A673 (cell line): ENCODE results near the gene SMAD6. TPM values are rescaled to one million over a fixed set of nuclear protein-coding genes. Genes with fewer than 3 reads are reported as not detected.

Source experiments
- BruUV-seq: library from RNA; stranded (reverse); fragments of 400-500 nt; replicated peaks from 2 replicates; lab custom pipeline; 2021; lab: Mats Ljungman, UMichigan
- CTCF ChIA-PET: fragments of 300-600 bp; sonication (Branson Sonifier 250); formaldehyde crosslinking; loops from one replicate; lab custom pipeline; 2022; ENCODE audit warnings: antibody characterized with exemption; lab: Charles Lee
- POLR2A ChIA-PET: fragments of 300-600 bp; sonication (Branson Sonifier 250); formaldehyde crosslinking; loops from one replicate; lab custom pipeline; 2022; ENCODE audit warnings: antibody characterized with exemption; ENCODE audit not compliant: low non-redundant PET; lab: Charles Lee
- DNase-seq: peaks from one replicate; pipeline ENCODE4 v3.0.0-alpha.2; 2015; ENCODE audit warnings: low spot score
- H3K27ac ChIP-seq: fragments of 200-600 bp; sonication (generic); 2 replicates; pipeline ENCODE4 v1.5.1; 2016; ENCODE audit warnings: mixed run types, low read depth, mild to moderate bottlenecking, mixed read lengths, antibody characterized with exemption, low read length; ENCODE audit not compliant: poor library complexity, severe bottlenecking
- H3K27me3 ChIP-seq: fragments of 200-600 bp; sonication (generic); replicated peaks from 2 replicates; pipeline ENCODE4 v1.6.1; 2017; ENCODE audit warnings: mixed run types, low read depth, mild to moderate bottlenecking, mixed read lengths, antibody characterized with exemption, low read length; ENCODE audit not compliant: insufficient read depth, poor library complexity
- H3K36me3 ChIP-seq: fragments of 200-600 bp; sonication (generic); 2 replicates; pipeline ENCODE4 v1.6.1; 2016; ENCODE audit warnings: mixed run types, mild to moderate bottlenecking, mixed read lengths, antibody characterized with exemption, low read length; ENCODE audit not compliant: insufficient read depth, poor library complexity, severe bottlenecking
- H3K4me1 ChIP-seq: fragments of 200-600 bp; sonication (generic); 2 replicates; pipeline ENCODE4 v1.6.1; 2017; ENCODE audit warnings: mixed run types, mild to moderate bottlenecking, mixed read lengths, antibody characterized with exemption, low read length; ENCODE audit not compliant: insufficient read depth, poor library complexity, severe bottlenecking
- H3K4me3 ChIP-seq: fragments of 200-600 bp; sonication (generic); 2 replicates; pipeline ENCODE4 v1.5.1; 2016; ENCODE audit warnings: low read depth, mixed run types, mild to moderate bottlenecking, mixed read lengths, low read length; ENCODE audit not compliant: poor library complexity, severe bottlenecking
- H3K9me3 ChIP-seq: fragments of 200-600 bp; sonication (generic); 2 replicates; pipeline ENCODE4 v1.6.1; 2016; ENCODE audit warnings: mixed run types, low read depth, mild to moderate bottlenecking, mixed read lengths, antibody characterized with exemption, low read length; ENCODE audit not compliant: poor library complexity, severe bottlenecking
- EZH2 ChIP-seq: fragments of 200-600 bp; sonication (generic); IDR thresholded peaks from 2 replicates; pipeline ENCODE4 v1.6.1; 2017; ENCODE audit warnings: borderline replicate concordance, low read depth, mild to moderate bottlenecking, mixed read lengths, antibody characterized with exemption, low read length; ENCODE audit not compliant: poor library complexity, severe bottlenecking
- intact Hi-C: fragments of 100-400 bp; cut with micrococcal nuclease; formaldehyde crosslinking; loops from one replicate; pipeline ENCODE4 v1.10.0; 2022; ENCODE audit not compliant: unreplicated experiment
- total RNA-seq: library from RNA; stranded (reverse); gene quantifications from 2 replicates; pipeline ENCODE4 v1.2.3, GENCODE V29; 2021
- TF ChIP-seq, protein P1 (sequence below): fragments of 300-800, 200-600 bp; sonication (generic); conservative IDR thresholded peaks from 2 replicates; pipeline ENCODE4 v1.5.1; 2017; ENCODE audit warnings: low read depth, mild to moderate bottlenecking, antibody characterized with exemption, low read length, moderate library complexity, mixed read lengths

Gene SMAD6
- total RNA-seq, 1 experiment from 2014 or later, result 63.9 TPM

DNA sequence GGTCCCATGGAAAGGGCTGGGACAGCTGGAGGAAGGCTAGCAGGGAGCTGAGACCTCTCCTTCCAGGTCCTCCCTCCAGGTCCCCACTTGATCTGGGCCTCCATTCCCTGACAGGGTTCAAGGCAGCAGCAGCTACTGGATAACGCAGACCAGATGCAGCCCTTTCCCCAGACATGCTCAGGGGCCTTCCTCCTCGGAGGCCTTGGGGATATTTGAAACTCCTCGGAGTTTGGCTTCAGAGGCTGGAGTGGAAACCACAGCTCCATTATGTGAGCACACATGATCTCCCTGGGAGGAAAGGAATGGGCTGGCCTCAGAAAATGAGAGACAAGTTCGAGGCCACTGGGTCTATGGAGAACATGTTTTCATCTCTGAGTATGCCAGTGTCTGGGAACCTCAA, 119.3 kb downstream of the SMAD6 start:
- TF ChIP-seq, protein P1, sequence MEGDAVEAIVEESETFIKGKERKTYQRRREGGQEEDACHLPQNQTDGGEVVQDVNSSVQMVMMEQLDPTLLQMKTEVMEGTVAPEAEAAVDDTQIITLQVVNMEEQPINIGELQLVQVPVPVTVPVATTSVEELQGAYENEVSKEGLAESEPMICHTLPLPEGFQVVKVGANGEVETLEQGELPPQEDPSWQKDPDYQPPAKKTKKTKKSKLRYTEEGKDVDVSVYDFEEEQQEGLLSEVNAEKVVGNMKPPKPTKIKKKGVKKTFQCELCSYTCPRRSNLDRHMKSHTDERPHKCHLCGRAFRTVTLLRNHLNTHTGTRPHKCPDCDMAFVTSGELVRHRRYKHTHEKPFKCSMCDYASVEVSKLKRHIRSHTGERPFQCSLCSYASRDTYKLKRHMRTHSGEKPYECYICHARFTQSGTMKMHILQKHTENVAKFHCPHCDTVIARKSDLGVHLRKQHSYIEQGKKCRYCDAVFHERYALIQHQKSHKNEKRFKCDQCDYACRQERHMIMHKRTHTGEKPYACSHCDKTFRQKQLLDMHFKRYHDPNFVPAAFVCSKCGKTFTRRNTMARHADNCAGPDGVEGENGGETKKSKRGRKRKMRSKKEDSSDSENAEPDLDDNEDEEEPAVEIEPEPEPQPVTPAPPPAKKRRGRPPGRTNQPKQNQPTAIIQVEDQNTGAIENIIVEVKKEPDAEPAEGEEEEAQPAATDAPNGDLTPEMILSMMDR, result no peak
- TF ChIP-seq EZH2, result no peak
- POLR2A ChIA-PET, result no interaction called here
- H3K4me3 ChIP-seq, result no peak overlapping the region
- no peaks in the 10 kb centered on the region for H3K4me1 ChIP-seq
- DNase-seq, result no peak
- no peak overlapping the region for H3K27ac ChIP-seq
- BruUV-seq, result no TSS peak
- H3K36me3 ChIP-seq, result no peaks in the 10 kb centered on the region
- CTCF ChIA-PET, result no interaction called here
- H3K9me3 ChIP-seq, result no peaks in the 10 kb centered on the region
- intact Hi-C loops, result no loop called here
- H3K27me3 ChIP-seq, result no peaks in the 10 kb centered on the region

DNA sequence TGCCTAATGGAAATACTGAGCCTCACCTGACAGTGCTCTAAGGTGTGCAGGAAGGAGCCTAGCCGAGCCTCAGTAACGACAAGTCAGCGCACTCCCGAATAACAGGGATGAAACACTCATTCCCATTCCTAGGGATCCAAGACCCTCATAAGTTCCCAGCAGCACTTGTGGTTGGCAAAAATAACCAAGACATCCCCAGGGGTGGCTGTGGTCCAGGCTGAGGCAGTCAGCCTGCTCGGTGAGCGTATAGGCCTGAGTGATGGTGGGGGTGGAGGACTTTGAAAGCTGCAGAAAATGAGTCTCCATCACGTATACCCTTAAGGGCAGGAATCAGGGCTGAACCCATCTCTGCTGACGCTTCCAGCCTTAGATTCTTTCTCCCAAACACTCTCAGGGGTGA, 120.1 kb downstream of the SMAD6 start:
- intact Hi-C loops, result no loop called here
- CTCF ChIA-PET, result no interaction called here
- no TSS peak for BruUV-seq
- no peaks in the 10 kb centered on the region for H3K4me1 ChIP-seq
- POLR2A ChIA-PET, result no interaction called here
- TF ChIP-seq EZH2, result no peak
- TF ChIP-seq, protein P1, result no peak
- no peak overlapping the region for H3K27ac ChIP-seq
- no peak overlapping the region for H3K4me3 ChIP-seq
- no peaks in the 10 kb centered on the region for H3K27me3 ChIP-seq
- no peaks in the 10 kb centered on the region for H3K9me3 ChIP-seq
- no peaks in the 10 kb centered on the region for H3K36me3 ChIP-seq
- no peak for DNase-seq

DNA sequence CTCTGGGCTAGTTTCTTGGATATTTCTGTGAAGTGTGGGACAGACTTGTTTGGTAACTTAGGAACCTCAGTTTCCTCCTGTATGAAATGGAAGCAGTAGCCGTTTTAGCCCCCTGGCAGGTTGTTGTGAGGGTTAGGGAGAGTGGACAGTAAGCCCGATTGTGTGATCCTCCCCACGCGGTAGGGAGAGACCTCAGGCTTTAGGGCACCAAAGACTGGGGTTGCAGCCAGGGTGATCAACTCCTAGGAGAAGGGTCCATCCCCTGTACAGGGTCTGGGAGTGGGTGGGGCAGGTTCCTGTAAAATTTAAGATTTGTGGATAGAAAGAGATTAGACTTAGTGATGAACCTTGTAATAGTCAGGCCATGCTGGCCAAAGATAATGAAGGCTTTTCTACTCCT, 120.5 kb downstream of the SMAD6 start:
- DNase-seq, result no peak
- CTCF ChIA-PET, result no interaction called here
- no peak overlapping the region for H3K27ac ChIP-seq
- no peak overlapping the region for H3K4me3 ChIP-seq
- H3K27me3 ChIP-seq, result no peaks in the 10 kb centered on the region
- intact Hi-C loops, result no loop called here
- no peaks in the 10 kb centered on the region for H3K4me1 ChIP-seq
- H3K9me3 ChIP-seq, result no peaks in the 10 kb centered on the region
- BruUV-seq, result no TSS peak
- H3K36me3 ChIP-seq, result no peaks in the 10 kb centered on the region
- POLR2A ChIA-PET, result no interaction called here
- no peak for TF ChIP-seq EZH2
- TF ChIP-seq, protein P1, result no peak
